ENCODE measurements around the gene GTSF1L.

Gene GTSF1L

GRCh38 chr20:43724383-43724782 is 2.4 kb downstream of the GTSF1L start:
- no peak for DNase-seq (ENCODE audit: low read depth)
- TF ChIP-seq CTCF (IDR thresholded peaks at IDR 0.05; ENCODE audit: insufficient read depth, low read depth, low read length, missing control alignments) = no peak
- H3K4me3 ChIP-seq (ENCODE audit: low read length) = no peak overlapping the region

- TF ChIP-seq CTCF (IDR thresholded peaks at IDR 0.05; ENCODE audit: insufficient read depth, low read depth, low read length, missing control alignments) = no peak
- no peak for DNase-seq (ENCODE audit: low read depth)
Measured at GRCh38 chr20:43723735-43724134, 3.1 kb downstream of the GTSF1L start.

GRCh38 chr20:43723186-43723585 is 3.6 kb downstream of the GTSF1L start:
- DNase-seq (ENCODE audit: low read depth) = no peak
- TF ChIP-seq CTCF (IDR thresholded peaks at IDR 0.05; ENCODE audit: insufficient read depth, low read depth, low read length, missing control alignments) = no peak
- no peak overlapping the region for H3K4me3 ChIP-seq (ENCODE audit: low read length)

More at GRCh38 chr20:43723735-43724134, 3.1 kb downstream of the GTSF1L start:
- H3K4me3 ChIP-seq (ENCODE audit: low read length) = no peak overlapping the region

- H3K4me3 ChIP-seq (ENCODE audit: low read length) = no peak overlapping the region
- DNase-seq (ENCODE audit: low read depth) = no peak
- TF ChIP-seq CTCF (IDR thresholded peaks at IDR 0.05; ENCODE audit: insufficient read depth, low read depth, low read length, missing control alignments) = no peak
Measured at GRCh38 chr20:43722153-43722505, 4.7 kb downstream of the GTSF1L start.

GRCh38 chr20:43721429-43722152 is 5.2 kb downstream of the GTSF1L start:
- TF ChIP-seq CTCF (IDR thresholded peaks at IDR 0.05; ENCODE audit: insufficient read depth, low read depth, low read length, missing control alignments) = no peak
- H3K4me3 ChIP-seq (ENCODE audit: low read length) = no peak overlapping the region
- peak; percentile 24 for DNase-seq (ENCODE audit: low read depth)

- no peak for DNase-seq (ENCODE audit: low read depth)
- no peak for TF ChIP-seq CTCF (IDR thresholded peaks at IDR 0.05; ENCODE audit: insufficient read depth, low read depth, low read length, missing control alignments)
- H3K4me3 ChIP-seq (ENCODE audit: low read length) = no peak overlapping the region
Measured at GRCh38 chr20:43721097-43721428, 5.7 kb downstream of the GTSF1L start.

- TF ChIP-seq CTCF (IDR thresholded peaks at IDR 0.05; ENCODE audit: insufficient read depth, low read depth, low read length, missing control alignments) = no peak
- DNase-seq (ENCODE audit: low read depth) = no peak
- H3K4me3 ChIP-seq (ENCODE audit: low read length) = no peak overlapping the region
Measured at GRCh38 chr20:43720007-43720406, 6.8 kb downstream of the GTSF1L start.

Data from epithelial cell of esophagus (primary cell).